NCI-H526 (cell line): Measurements from ENCODE around the gene ALKBH7.
"Not testable (repeated sequence)": the region's sequence is repeated elsewhere in the genome, so short reads cannot be mapped to it uniquely, and the experiment has no call there.

ENCODE experiments used
- DNase-seq, 2 experiments: peaks; one replicate each; lab custom pipeline; 2025; lab: John Stamatoyannopoulos, UW

Gene ALKBH7

GRCh38 chr19:6400062-6400944 lies 27.7 kb downstream of the ALKBH7 start:
- DNase-seq, result not testable (repeated sequence)

- DNase-seq, result no peak
These were observed 29.5 kb downstream of the ALKBH7 start for GRCh38 chr19:6402058-6402457.

GRCh38 chr19:6402837-6403608 lies 30.4 kb downstream of the ALKBH7 start:
- no peak for DNase-seq

- DNase-seq, result no peak
These were observed 33.8 kb downstream of the ALKBH7 start for GRCh38 chr19:6406401-6406800.

GRCh38 chr19:6409346-6409745 lies 36.8 kb downstream of the ALKBH7 start:
- DNase-seq, result no peak

GRCh38 chr19:6412061-6412446 lies 39.5 kb downstream of the ALKBH7 start:
- DNase-seq, result no peak

GRCh38 chr19:6412447-6413091 lies 40.0 kb downstream of the ALKBH7 start:
- peak in 1 of 2 experiments; percentile 53 for DNase-seq

- DNase-seq, result no peak
These were observed 40.7 kb downstream of the ALKBH7 start for GRCh38 chr19:6413291-6413690.

- DNase-seq, result no peak
These were observed 41.4 kb downstream of the ALKBH7 start for GRCh38 chr19:6413721-6414643.

GRCh38 chr19:6414793-6415590 lies 42.4 kb downstream of the ALKBH7 start:
- no peak for DNase-seq

GRCh38 chr19:6415591-6416190 lies 43.1 kb downstream of the ALKBH7 start:
- no peak for DNase-seq

GRCh38 chr19:6416658-6417405 lies 44.2 kb downstream of the ALKBH7 start:
- DNase-seq, result no peak

- DNase-seq, result no peak
These were observed 45.3 kb downstream of the ALKBH7 start for GRCh38 chr19:6417713-6418561.

- DNase-seq, result no peak
These were observed 46.0 kb downstream of the ALKBH7 start for GRCh38 chr19:6418562-6418932.

GRCh38 chr19:6421075-6422014 lies 48.8 kb downstream of the ALKBH7 start:
- no peak for DNase-seq

GRCh38 chr19:6423499-6424194 lies 51.1 kb downstream of the ALKBH7 start:
- no peak for DNase-seq
